Liver (tissue), 9 donors: Measurements from ENCODE around the gene TCAIM. TPM values are rescaled to one million over a fixed set of nuclear protein-coding genes. Genes with fewer than 3 reads are reported as not detected.
"Not testable (repeated sequence)": the region's sequence is repeated elsewhere in the genome, so short reads cannot be mapped to it uniquely, and the experiment has no call there.

Experiments used
- DNase-seq: peaks from one replicate; pipeline ENCODE4 v3.0.0-alpha.2; 2017; ENCODE audit warnings: low spot score
- H3K27ac ChIP-seq, 2 donors: one replicate each; pipeline ENCODE4 v1.7.0; 2013; ENCODE audit warnings: inconsistent platforms in 2 of 2, low read length in 2 of 2, control low read depth in 1 of 2, low read depth in 1 of 2, mild to moderate bottlenecking in 1 of 2
- H3K27me3 ChIP-seq, 4 donors: one replicate each; pipeline versions ENCODE4 v1.6.1 to v1.7.0; 2013; ENCODE audit warnings: low read length in 3 of 4, inconsistent platforms in 1 of 4, mild to moderate bottlenecking in 1 of 4, moderate library complexity in 1 of 4; ENCODE audit not compliant: control insufficient read depth in 4 of 4, insufficient read depth in 4 of 4
- H3K36me3 ChIP-seq, 4 donors: one replicate each; pipeline versions ENCODE4 v1.6.1 to v1.7.0; 2013; ENCODE audit warnings: low read length in 3 of 4, mild to moderate bottlenecking in 3 of 4, low read depth in 1 of 4, moderate library complexity in 1 of 4; ENCODE audit not compliant: control insufficient read depth in 4 of 4, insufficient read depth in 3 of 4
- H3K4me1 ChIP-seq, 4 donors: one replicate each; pipeline versions ENCODE4 v1.6.1 to v1.7.0; 2013; ENCODE audit warnings: low read length in 3 of 4, mild to moderate bottlenecking in 3 of 4, moderate library complexity in 1 of 4; ENCODE audit not compliant: control insufficient read depth in 4 of 4, insufficient read depth in 4 of 4
- H3K4me3 ChIP-seq, 3 donors: one replicate each; pipeline versions ENCODE4 v1.6.1 to v1.7.0; 2013; ENCODE audit warnings: low read length in 3 of 3, control low read depth in 1 of 3, low read depth in 1 of 3, mild to moderate bottlenecking in 1 of 3
- H3K9ac ChIP-seq, 2 donors: one replicate each; pipeline ENCODE4 v1.7.0; 2013; ENCODE audit warnings: low read length in 2 of 2, mild to moderate bottlenecking in 2 of 2, moderate library complexity in 2 of 2, control low read depth in 1 of 2, low read depth in 1 of 2
- H3K9me3 ChIP-seq, 4 donors: one replicate each; pipeline versions ENCODE4 v1.6.1 to v1.7.0; 2013; ENCODE audit warnings: low read length in 3 of 4; ENCODE audit not compliant: control insufficient read depth in 4 of 4
- EGR1 ChIP-seq, 2 donors: IDR thresholded peaks; 2 replicates each; pipeline ENCODE4 v1.6.1; 2016 to 2018; ENCODE audit warnings: antibody characterized with exemption in 2 of 2, low read depth in 2 of 2
- FOXA1 ChIP-seq: IDR thresholded peaks from 2 replicates; pipeline ENCODE4 v1.6.1; 2016; ENCODE audit warnings: antibody characterized with exemption
- GABPA ChIP-seq, 2 donors: IDR thresholded peaks in 1 of 2; conservative IDR thresholded peaks in 1 of 2; 2 replicates each; pipeline ENCODE4 v1.6.1; 2016; ENCODE audit warnings: antibody characterized with exemption in 2 of 2, mild to moderate bottlenecking in 1 of 2, moderate library complexity in 1 of 2
- HNF4A ChIP-seq, 2 donors: conservative IDR thresholded peaks; 2 replicates each; pipeline ENCODE4 v1.6.1; 2016; ENCODE audit warnings: antibody characterized with exemption in 2 of 2, mild to moderate bottlenecking in 2 of 2
- HNF4G ChIP-seq: IDR thresholded peaks from 2 replicates; pipeline ENCODE4 v1.6.1; 2016; ENCODE audit warnings: antibody characterized with exemption
- JUND ChIP-seq, 2 donors: IDR thresholded peaks; 2 replicates each; pipeline ENCODE4 v1.6.1; 2016; ENCODE audit warnings: antibody characterized with exemption in 2 of 2
- NR2F2 ChIP-seq: IDR thresholded peaks from 2 replicates; pipeline ENCODE4 v1.6.1; 2016; ENCODE audit warnings: antibody characterized with exemption
- RAD21 ChIP-seq, 2 donors: IDR thresholded peaks; 2 replicates each; pipeline ENCODE4 v1.6.1; 2016; ENCODE audit warnings: antibody characterized with exemption in 2 of 2, mild to moderate bottlenecking in 2 of 2
- RXRA ChIP-seq, 2 donors: IDR thresholded peaks; 2 replicates each; pipeline ENCODE4 v1.6.1; 2017 to 2018; ENCODE audit warnings: antibody characterized with exemption in 2 of 2, mild to moderate bottlenecking in 1 of 2
- SP1 ChIP-seq: IDR thresholded peaks from 2 replicates; pipeline ENCODE4 v1.6.1; 2018; ENCODE audit warnings: antibody characterized with exemption, mild to moderate bottlenecking
- TAF1 ChIP-seq: conservative IDR thresholded peaks from 2 replicates; pipeline ENCODE4 v1.6.1; 2016; ENCODE audit warnings: antibody characterized with exemption, mild to moderate bottlenecking
- YY1 ChIP-seq: IDR thresholded peaks from 2 replicates; pipeline ENCODE4 v1.6.1; 2016; ENCODE audit warnings: antibody characterized with exemption, mild to moderate bottlenecking
- WGBS: extraction: QIAGEN DNeasy Blood & Tissue Kit; methylation state at CpG from one replicate; pipeline ENCODE4 v1.1.7; 2013; 5-methylcytosine and 5-hydroxymethylcytosine counted together
- polyA plus RNA-seq, 2 donors: library from polyadenylated mRNA; stranded (reverse) in 1 of 2; unstranded in 1 of 2; fragments of 200-250 nt in 1 of 2; fragments of >200 nt in 1 of 2; fragmentation: Nextera tagmentation in 1 of 2; extraction: Ambion mirVana in 1 of 2; gene quantifications; one replicate each; pipeline versions ENCODE4 v1.2.1 to v1.2.3, GENCODE V29; 2013 to 2015
- total RNA-seq, 2 donors: library from RNA; depleted of rRNA; stranded (reverse); fragments of >200 nt; gene quantifications; one replicate each; pipeline ENCODE4 v1.2.3, GENCODE V29; 2014
- TF ChIP-seq, protein P1 (sequence below): IDR thresholded peaks from 2 replicates; pipeline ENCODE4 v1.6.1; 2016; ENCODE audit warnings: antibody characterized with exemption
- TF ChIP-seq, protein P2 (sequence below): IDR thresholded peaks from 2 replicates; pipeline ENCODE4 v1.6.1; 2016; ENCODE audit warnings: antibody characterized with exemption
- TF ChIP-seq, protein P3 (sequence below): IDR thresholded peaks from 2 replicates; pipeline ENCODE4 v1.6.1; 2016; ENCODE audit warnings: antibody characterized with exemption
- TF ChIP-seq, protein P4 (sequence below): IDR thresholded peaks from 2 replicates; pipeline ENCODE4 v1.6.1; 2016; ENCODE audit warnings: antibody characterized with exemption, mild to moderate bottlenecking
- TF ChIP-seq, protein P5 (sequence below): fragments of 150-350 bp; IDR thresholded peaks from 2 replicates; pipeline ENCODE4 v1.5.1; 2017; ENCODE audit warnings: improper control_type of control experiment, low read depth, low read length; ENCODE audit not compliant: missing input control
- donor health status: healthy.
- donor health status: healthy.
- donor health status: healthy.
- donor health status: healthy.
- donor health status: healthy.

The TCAIM gene
- total and polyA plus RNA-seq, 4 donors: 21.0 to 46.6 (median 24.0) TPM

DNA sequence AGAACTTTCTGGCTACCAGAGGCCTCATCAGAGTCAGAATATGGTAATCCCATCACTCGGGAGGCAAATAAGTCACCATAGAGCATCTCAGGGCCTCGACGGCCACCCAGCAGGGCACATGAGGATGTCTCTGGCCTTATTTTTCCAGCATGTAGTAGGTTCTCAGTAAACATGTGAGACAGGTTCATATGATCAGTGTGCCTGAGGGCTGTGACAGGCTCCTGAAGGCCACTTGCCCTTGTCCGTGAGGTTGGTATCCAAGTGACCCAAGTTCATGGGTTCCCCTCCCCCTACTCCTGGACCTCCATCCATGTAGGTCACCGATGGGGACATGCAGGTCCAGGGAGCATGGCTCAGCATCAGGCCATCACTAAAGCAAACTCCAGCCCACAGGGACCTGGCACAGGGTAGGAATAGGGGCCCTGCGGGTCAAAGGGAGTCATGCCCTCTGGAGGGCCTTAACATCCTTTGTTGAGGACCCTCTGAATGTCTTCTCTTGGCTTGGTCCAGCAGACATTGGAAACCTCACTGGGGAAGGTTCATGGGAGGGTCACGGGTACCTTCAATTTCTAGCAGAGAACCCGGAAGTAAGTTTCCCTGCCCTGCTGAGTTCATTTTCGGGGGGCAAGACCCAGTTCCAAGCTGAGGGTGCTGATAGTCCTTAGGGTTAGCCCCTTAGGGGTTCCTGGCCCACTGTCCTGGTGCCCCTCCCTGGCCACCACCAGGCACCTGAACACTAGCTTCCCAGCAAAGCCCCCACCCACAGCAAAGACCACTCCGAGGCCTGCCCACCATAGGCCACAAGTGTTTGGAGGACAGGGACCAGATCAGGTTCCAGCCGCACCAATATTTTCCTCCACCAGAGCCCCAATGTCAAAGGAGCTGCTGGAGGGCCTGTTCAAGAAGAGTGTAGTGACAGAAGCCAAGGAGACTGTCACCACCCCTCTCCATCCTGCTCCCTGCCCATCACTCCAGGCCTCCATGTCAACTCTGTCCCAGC is 77.8 kb downstream of the TCAIM start:
- no peaks in the 10 kb centered on the region for H3K36me3 ChIP-seq
- no peak overlapping the region for H3K4me3 ChIP-seq
- TF ChIP-seq NR2F2: no peak
- TF ChIP-seq, protein P1, sequence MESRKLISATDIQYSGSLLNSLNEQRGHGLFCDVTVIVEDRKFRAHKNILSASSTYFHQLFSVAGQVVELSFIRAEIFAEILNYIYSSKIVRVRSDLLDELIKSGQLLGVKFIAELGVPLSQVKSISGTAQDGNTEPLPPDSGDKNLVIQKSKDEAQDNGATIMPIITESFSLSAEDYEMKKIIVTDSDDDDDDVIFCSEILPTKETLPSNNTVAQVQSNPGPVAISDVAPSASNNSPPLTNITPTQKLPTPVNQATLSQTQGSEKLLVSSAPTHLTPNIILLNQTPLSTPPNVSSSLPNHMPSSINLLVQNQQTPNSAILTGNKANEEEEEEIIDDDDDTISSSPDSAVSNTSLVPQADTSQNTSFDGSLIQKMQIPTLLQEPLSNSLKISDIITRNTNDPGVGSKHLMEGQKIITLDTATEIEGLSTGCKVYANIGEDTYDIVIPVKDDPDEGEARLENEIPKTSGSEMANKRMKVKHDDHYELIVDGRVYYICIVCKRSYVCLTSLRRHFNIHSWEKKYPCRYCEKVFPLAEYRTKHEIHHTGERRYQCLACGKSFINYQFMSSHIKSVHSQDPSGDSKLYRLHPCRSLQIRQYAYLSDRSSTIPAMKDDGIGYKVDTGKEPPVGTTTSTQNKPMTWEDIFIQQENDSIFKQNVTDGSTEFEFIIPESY: no peak
- no peak for TF ChIP-seq TAF1
- no peak for TF ChIP-seq EGR1 (IDR thresholded peaks at IDR 0.05; ENCODE audit: low read depth in 2 of 2)
- TF ChIP-seq RXRA (IDR thresholded peaks at IDR 0.05): no peak
- no peak for TF ChIP-seq HNF4A (conservative IDR thresholded peaks at IDR 0.05)
- no peak for TF ChIP-seq FOXA1
- no peak for TF ChIP-seq SP1
- no peak for TF ChIP-seq HNF4G
- TF ChIP-seq, protein P2, sequence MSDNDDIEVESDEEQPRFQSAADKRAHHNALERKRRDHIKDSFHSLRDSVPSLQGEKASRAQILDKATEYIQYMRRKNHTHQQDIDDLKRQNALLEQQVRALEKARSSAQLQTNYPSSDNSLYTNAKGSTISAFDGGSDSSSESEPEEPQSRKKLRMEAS: no peak
- TF ChIP-seq, protein P3, sequence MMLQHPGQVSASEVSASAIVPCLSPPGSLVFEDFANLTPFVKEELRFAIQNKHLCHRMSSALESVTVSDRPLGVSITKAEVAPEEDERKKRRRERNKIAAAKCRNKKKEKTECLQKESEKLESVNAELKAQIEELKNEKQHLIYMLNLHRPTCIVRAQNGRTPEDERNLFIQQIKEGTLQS: no peak
- no peak for TF ChIP-seq YY1
- TF ChIP-seq, protein P4, sequence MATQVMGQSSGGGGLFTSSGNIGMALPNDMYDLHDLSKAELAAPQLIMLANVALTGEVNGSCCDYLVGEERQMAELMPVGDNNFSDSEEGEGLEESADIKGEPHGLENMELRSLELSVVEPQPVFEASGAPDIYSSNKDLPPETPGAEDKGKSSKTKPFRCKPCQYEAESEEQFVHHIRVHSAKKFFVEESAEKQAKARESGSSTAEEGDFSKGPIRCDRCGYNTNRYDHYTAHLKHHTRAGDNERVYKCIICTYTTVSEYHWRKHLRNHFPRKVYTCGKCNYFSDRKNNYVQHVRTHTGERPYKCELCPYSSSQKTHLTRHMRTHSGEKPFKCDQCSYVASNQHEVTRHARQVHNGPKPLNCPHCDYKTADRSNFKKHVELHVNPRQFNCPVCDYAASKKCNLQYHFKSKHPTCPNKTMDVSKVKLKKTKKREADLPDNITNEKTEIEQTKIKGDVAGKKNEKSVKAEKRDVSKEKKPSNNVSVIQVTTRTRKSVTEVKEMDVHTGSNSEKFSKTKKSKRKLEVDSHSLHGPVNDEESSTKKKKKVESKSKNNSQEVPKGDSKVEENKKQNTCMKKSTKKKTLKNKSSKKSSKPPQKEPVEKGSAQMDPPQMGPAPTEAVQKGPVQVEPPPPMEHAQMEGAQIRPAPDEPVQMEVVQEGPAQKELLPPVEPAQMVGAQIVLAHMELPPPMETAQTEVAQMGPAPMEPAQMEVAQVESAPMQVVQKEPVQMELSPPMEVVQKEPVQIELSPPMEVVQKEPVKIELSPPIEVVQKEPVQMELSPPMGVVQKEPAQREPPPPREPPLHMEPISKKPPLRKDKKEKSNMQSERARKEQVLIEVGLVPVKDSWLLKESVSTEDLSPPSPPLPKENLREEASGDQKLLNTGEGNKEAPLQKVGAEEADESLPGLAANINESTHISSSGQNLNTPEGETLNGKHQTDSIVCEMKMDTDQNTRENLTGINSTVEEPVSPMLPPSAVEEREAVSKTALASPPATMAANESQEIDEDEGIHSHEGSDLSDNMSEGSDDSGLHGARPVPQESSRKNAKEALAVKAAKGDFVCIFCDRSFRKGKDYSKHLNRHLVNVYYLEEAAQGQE: no peak
- TF ChIP-seq JUND (IDR thresholded peaks at IDR 0.05): no peak
- TF ChIP-seq RAD21 (IDR thresholded peaks at IDR 0.05): no peak
- TF ChIP-seq, protein P5, sequence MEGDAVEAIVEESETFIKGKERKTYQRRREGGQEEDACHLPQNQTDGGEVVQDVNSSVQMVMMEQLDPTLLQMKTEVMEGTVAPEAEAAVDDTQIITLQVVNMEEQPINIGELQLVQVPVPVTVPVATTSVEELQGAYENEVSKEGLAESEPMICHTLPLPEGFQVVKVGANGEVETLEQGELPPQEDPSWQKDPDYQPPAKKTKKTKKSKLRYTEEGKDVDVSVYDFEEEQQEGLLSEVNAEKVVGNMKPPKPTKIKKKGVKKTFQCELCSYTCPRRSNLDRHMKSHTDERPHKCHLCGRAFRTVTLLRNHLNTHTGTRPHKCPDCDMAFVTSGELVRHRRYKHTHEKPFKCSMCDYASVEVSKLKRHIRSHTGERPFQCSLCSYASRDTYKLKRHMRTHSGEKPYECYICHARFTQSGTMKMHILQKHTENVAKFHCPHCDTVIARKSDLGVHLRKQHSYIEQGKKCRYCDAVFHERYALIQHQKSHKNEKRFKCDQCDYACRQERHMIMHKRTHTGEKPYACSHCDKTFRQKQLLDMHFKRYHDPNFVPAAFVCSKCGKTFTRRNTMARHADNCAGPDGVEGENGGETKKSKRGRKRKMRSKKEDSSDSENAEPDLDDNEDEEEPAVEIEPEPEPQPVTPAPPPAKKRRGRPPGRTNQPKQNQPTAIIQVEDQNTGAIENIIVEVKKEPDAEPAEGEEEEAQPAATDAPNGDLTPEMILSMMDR: no peak
- no peak for TF ChIP-seq GABPA (IDR thresholded peaks at IDR 0.05 in 1 of 2, conservative IDR thresholded peaks at IDR 0.05 in 1 of 2)

DNA sequence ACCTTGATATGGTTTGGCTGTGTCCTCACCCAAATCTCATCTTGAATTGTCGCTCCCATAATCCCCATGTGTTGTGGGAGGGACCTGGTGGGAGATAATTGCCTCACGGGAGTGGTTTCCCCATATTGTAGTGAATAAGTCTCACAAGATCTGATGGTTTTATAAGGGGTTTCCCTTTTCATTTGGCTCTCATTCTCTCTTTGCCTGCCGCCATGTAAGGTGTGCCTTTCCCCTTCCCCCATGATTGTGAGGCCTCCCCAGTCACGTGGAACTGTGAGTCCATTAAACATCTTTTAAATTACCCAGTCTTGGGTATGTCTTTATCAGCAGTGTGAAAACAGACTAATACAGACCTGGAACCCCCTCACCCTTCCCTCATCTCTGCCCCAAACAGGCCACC is 79.6 kb downstream of the TCAIM start:
- not testable (repeated sequence) for DNase-seq, H3K9me3 ChIP-seq
- WGBS: 93% methylated on average over 4 of the region's 4 CpGs

More for the DNA sequence above, 77.8 kb downstream of the TCAIM start:
- H3K9ac ChIP-seq: no peak overlapping the region
- no peaks in the 10 kb centered on the region for H3K9me3 ChIP-seq
- H3K4me1 ChIP-seq: no peaks in the 10 kb centered on the region
- WGBS: 96% methylated on average over 11 of the region's 11 CpGs
- no peaks in the 10 kb centered on the region for H3K27me3 ChIP-seq
- no peak overlapping the region for H3K27ac ChIP-seq
- DNase-seq: no peak

More for the DNA sequence above, 79.6 kb downstream of the TCAIM start:
- not testable (repeated sequence) for H3K4me1 ChIP-seq, H3K36me3 ChIP-seq, H3K4me3 ChIP-seq, H3K27ac ChIP-seq, H3K9ac ChIP-seq, H3K27me3 ChIP-seq
